NT2/D1 (cell line): ENCODE data around the gene SEL1L3.

Experiments used
- DNase-seq: peaks from one replicate; pipeline ENCODE4 v3.0.0-alpha.2; 2011; ENCODE audit warnings: low read depth, low spot score
- H3K27me3 ChIP-seq: 2 replicates; pipeline ENCODE4 v1.6.0; 2011; ENCODE audit warnings: mild to moderate bottlenecking; ENCODE audit not compliant: insufficient read length, insufficient read depth
- H3K36me3 ChIP-seq: 2 replicates; pipeline ENCODE4 v1.6.1; 2011; ENCODE audit warnings: mild to moderate bottlenecking, low read length, mixed read lengths; ENCODE audit not compliant: insufficient read depth, insufficient read length
- H3K4me1 ChIP-seq: 2 replicates; pipeline ENCODE4 v1.5.1; 2011; ENCODE audit not compliant: insufficient read depth, insufficient read length
- H3K4me3 ChIP-seq: 2 replicates; pipeline ENCODE4 v1.5.1; 2011; ENCODE audit warnings: low read depth; ENCODE audit not compliant: insufficient read length
- H3K9ac ChIP-seq: 2 replicates; pipeline ENCODE4 v1.6.0; 2011; ENCODE audit warnings: low read depth; ENCODE audit not compliant: insufficient read length
- H3K9me3 ChIP-seq: 2 replicates; pipeline ENCODE4 v1.5.1; 2011; ENCODE audit warnings: mild to moderate bottlenecking, low read length; ENCODE audit not compliant: insufficient read depth
- SUZ12 ChIP-seq: IDR thresholded peaks from 2 replicates; pipeline ENCODE4 v1.6.1; 2011; ENCODE audit not compliant: insufficient read length, insufficient read depth; ENCODE audit errors: extremely low read depth
- YY1 ChIP-seq: IDR thresholded peaks from 2 replicates; pipeline ENCODE4 v1.6.1; 2011; ENCODE audit not compliant: insufficient read length, insufficient read depth
- ZNF274 ChIP-seq: IDR thresholded peaks from 2 replicates; pipeline ENCODE4 v1.6.1; 2011; ENCODE audit warnings: mild to moderate bottlenecking, low read depth, low read length

Gene SEL1L3

DNA sequence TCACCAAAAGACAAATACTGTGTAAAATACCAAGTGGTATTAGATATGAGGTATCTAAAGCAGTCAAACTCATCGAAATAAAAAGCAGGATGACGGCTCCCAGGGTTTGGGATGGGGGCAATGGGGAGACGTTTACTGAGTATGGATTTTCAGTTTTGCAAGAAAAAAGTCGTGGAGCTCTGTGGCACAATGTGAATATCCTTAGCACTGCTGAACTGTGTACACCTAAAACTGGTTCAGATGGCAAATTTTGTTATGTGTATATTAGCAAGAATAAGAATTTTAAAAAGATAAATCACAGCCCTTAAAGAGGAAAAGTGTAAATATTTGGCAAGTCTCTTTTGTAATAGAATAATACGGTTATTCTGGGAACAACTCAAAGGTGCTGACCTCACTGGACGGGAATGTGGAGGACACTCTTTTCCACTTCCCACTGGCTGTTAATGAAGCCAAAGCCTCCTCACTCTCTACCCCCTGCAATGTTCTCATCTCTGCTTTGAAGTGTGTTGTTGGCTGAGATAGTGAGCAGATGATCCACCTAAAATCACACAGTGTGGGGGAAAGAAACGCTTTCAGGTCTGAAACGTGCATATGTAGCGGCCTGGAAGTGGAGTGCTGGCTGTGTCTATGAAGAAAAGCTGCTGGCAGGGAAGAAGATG, 49.2 kb downstream of the SEL1L3 start:
- Histone ChIP-seq H3K9me3 (no peaks in the 10 kb centered on the region), H3K4me1 (peaks cover 17% of the 10 kb centered on the region), H3K27me3 (no peaks in the 10 kb centered on the region), H3K36me3 (peaks cover 17% of the 10 kb centered on the region), H3K4me3 (no peak overlapping the region), H3K9ac (no peak overlapping the region)
- peak; percentile 69 for DNase-seq
- TF ChIP-seq ZNF274 = no peak
- TF ChIP-seq YY1 = no peak
- no peak for TF ChIP-seq SUZ12

DNA sequence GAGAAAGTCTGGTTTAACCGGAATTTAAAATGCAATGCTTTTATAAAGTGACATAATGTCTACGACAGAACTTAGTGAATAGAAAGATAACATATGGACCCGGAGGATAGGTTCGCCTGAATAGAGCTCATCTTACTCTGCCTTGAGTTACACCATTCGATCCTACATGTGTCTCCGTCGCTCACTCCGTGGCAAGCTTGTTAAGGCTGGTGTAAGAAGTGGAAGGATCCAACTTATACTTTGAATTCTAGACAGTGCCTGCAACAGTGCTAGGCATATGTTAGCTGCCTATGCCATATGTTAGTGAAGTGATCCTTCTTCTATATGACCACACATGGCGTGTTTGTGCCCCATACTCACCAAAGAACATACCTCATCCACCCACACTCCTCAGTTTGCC, 50.9 kb downstream of the SEL1L3 start:
- DNase-seq = no peak
- peaks cover 6% of the 10 kb centered on the region for H3K36me3 ChIP-seq
- peaks cover 17% of the 10 kb centered on the region for H3K4me1 ChIP-seq
- no peak for TF ChIP-seq SUZ12
- no peak for TF ChIP-seq YY1
- no peak for TF ChIP-seq ZNF274
- no peak overlapping the region for H3K9ac ChIP-seq
- no peaks in the 10 kb centered on the region for H3K27me3 ChIP-seq
- H3K9me3 ChIP-seq = no peaks in the 10 kb centered on the region
- H3K4me3 ChIP-seq = no peak overlapping the region

DNA sequence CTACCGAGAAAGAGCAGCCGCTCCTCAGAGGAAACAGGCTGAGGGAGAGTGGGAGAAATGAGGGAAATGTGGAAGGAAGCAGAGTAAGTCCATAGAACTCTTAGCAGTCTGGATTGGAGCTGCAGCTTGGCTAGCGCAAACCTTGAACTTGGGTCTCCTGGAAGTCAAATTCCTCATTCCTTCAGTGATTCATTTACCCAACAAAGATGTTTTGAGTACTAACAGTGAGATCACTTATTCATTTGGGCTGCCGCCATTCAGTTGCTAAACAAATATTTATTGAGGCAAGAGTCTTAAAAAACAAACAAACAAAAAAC, 51.5 kb downstream of the SEL1L3 start:
- H3K9me3 ChIP-seq = no peaks in the 10 kb centered on the region
- H3K36me3 ChIP-seq = peaks cover 2% of the 10 kb centered on the region
- TF ChIP-seq SUZ12 (no peak), ZNF274 (no peak), YY1 (no peak)
- no peak overlapping the region for H3K9ac ChIP-seq
- no peak for DNase-seq
- H3K4me3 ChIP-seq = no peak overlapping the region
- no peaks in the 10 kb centered on the region for H3K27me3 ChIP-seq
- H3K4me1 ChIP-seq = peaks cover 20% of the 10 kb centered on the region

- H3K4me1 ChIP-seq = peaks cover 20% of the 10 kb centered on the region
- no peaks in the 10 kb centered on the region for H3K27me3 ChIP-seq
- no peaks in the 10 kb centered on the region for H3K9me3 ChIP-seq
- H3K9ac ChIP-seq = no peak overlapping the region
- no peak overlapping the region for H3K4me3 ChIP-seq
- no peak for DNase-seq
- H3K36me3 ChIP-seq = no peaks in the 10 kb centered on the region
- TF ChIP-seq YY1 (no peak), SUZ12 (no peak), ZNF274 (no peak)
Observed at GRCh38 chr4:25810461-25811373, 52.1 kb downstream of the SEL1L3 start.

DNA sequence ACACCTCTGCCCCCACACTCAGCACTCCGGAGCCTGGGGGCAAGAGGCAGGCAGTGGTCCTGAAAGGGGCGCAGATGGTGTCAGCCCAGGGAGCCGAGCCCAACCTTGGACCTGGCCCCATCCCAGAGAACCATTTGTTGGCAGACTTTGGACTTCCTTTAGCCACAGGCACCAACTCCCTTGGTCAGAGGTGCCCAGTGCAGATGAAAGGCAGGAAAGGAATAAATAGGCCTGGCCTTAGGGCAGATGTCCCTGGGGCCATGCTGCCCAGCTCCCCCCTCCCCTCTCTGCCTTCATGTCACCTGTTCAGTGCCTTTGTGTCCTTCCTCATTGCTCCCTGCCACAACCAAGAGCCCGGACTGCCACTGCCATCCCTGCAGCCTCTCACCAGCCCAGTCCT, 52.8 kb downstream of the SEL1L3 start:
- H3K27me3 ChIP-seq = no peaks in the 10 kb centered on the region
- H3K36me3 ChIP-seq = no peaks in the 10 kb centered on the region
- TF ChIP-seq ZNF274 = no peak
- TF ChIP-seq YY1 = no peak
- TF ChIP-seq SUZ12 = no peak
- H3K9ac ChIP-seq = no peak overlapping the region
- peaks cover 19% of the 10 kb centered on the region for H3K4me1 ChIP-seq
- no peaks in the 10 kb centered on the region for H3K9me3 ChIP-seq
- DNase-seq = no peak
- no peak overlapping the region for H3K4me3 ChIP-seq

DNA sequence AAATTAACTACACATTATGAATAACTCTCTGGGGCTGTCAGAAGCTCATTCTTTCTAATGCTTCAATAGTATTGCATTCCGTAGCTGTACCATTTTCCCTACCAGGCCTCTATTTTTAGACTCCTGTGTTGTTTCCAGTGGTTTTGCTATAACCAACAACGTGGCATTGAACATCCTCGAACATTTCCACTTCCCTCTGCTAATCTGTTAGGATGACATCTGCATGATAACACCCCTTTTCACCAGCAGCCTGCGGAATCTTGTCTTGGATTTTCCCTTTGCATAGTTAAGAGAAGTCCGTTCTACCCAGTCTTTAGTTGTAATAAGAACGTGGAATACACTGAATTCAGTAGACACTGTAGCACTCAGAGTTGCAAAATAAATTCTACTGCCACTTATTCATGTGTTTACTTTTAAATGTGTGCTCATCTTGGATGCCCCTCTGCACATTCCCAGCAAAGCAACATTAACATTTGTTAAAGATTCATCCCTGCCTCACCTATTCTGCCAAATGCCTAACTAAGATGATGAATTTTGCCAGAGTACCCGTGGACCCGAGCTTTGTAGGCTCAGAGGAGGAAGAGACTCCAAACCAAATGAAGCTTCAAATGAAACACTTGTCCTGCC, 55.6 kb downstream of the SEL1L3 start:
- Histone ChIP-seq H3K4me1 (peaks cover 15% of the 10 kb centered on the region), H3K27me3 (no peaks in the 10 kb centered on the region), H3K36me3 (peaks cover 15% of the 10 kb centered on the region), H3K9me3 (no peaks in the 10 kb centered on the region), H3K9ac (no peak overlapping the region), H3K4me3 (no peak overlapping the region)
- DNase-seq = no peak
- TF ChIP-seq ZNF274 = no peak
- TF ChIP-seq YY1 = no peak
- no peak for TF ChIP-seq SUZ12

DNA sequence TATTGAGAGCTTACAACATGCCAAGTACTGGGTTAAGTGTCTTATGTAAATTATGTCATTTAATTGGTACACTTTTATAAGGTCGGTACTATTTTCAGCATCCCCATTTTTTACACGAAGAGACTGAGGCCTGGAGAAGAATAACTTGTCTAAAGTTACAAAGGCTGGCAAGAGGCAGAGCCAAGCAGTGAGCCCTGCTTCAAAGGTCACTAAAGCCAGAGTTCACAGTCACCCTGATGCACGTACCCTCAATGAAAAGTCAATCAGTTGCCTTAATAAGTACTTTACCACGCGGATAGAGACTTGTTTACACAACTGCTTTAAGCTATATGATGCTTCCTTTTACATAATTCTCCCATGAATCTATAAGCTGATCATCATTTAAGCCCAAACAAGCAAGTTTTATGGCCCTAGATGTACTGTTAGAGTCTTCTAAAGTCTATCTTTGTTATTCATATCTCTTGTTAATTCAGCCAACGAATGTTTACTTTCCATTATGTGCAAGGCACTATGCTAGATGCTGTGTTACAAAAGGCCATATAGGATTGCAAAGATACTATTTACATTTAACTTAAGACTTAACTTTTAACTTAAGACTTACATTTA, 57.4 kb downstream of the SEL1L3 start:
- TF ChIP-seq YY1 (no peak), ZNF274 (no peak), SUZ12 (no peak)
- Histone ChIP-seq H3K4me1 (peaks cover 8% of the 10 kb centered on the region), H3K9me3 (no peaks in the 10 kb centered on the region), H3K36me3 (peaks cover 23% of the 10 kb centered on the region), H3K4me3 (no peak overlapping the region), H3K9ac (no peak overlapping the region), H3K27me3 (no peaks in the 10 kb centered on the region)
- no peak for DNase-seq
